GM21529 (cell line): ENCODE measurements around the gene RTRAF.
A peak's percentile ranks its signal among the peaks of the same experiment; 100 is the strongest.

Experiments
- ATAC-seq: cut with Tn5 transposase; IDR thresholded peaks from one replicate; pipeline ENCODE4 v1.9.1; 2021; ENCODE audit not compliant: unreplicated experiment

The RTRAF gene

GRCh38 chr14:51989293-51990234 is at the start of gene RTRAF:
Gene RTRAF, plus strand, starts transcription at chr14:51989546. Its CDS starts 94 bp downstream, at chr14:51989640.
- ATAC-seq, result peak; percentile 93

DNA sequence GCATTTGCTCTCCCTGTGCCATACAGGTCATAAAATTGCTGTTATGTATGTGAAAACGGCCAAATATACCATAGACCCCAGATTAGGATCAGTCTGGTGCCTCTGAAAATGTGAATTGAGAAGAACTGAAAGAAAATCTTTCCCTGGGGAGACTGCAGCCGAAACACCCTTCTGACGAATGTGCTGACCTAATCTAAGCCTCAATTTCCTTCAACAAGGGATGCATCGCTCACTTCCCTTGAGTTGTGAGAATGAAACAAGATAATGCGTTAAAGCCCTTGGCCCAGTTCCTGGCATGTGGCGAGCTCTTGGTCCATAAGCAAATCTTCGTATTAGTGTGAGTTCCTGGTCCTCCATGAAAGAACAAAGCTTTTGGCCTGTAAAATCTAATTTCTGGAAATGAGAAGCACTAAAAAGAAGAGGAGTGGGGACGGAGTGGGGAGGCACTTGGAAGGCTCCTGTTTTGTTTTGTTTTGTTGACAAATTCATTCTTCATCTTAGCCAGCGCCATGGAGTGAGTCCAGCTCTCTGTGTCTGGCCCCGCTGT is 49.5 kb upstream of the RTRAF start:
- no peak for ATAC-seq

- no peak for ATAC-seq
Measured at GRCh38 chr14:51942971-51943370, 46.4 kb upstream of the RTRAF start.

- no peak for ATAC-seq
Measured at GRCh38 chr14:51950007-51950406, 39.3 kb upstream of the RTRAF start.

GRCh38 chr14:51951656-51952055 is 37.7 kb upstream of the RTRAF start:
- no peak for ATAC-seq

GRCh38 chr14:51954031-51954430 is 35.3 kb upstream of the RTRAF start:
- no peak for ATAC-seq

- ATAC-seq, result no peak
Measured at GRCh38 chr14:51954657-51955056, 34.7 kb upstream of the RTRAF start.

DNA sequence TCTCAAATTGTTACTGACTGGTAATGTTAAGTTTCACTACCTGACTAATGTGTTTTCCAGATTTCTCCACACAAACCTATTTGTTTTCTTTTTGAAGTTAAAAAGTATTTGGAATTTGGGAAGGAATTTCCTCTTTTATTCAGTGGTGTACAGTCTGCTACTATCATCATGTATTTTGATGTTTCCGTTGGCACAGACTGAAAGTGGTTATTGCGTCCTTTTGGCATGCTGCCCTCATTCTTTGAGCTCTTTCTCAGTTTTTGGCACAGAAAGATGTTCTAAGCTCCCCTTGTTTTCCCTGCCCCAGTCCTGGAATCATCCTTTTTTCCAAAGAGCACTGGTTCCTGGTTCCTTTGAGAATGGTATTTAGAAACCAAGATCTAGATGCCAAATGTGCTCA is 31.4 kb upstream of the RTRAF start:
- no peak for ATAC-seq

- no peak for ATAC-seq
Measured at GRCh38 chr14:51959928-51960327, 29.4 kb upstream of the RTRAF start.

- no peak for ATAC-seq
Measured at GRCh38 chr14:51960866-51961265, 28.5 kb upstream of the RTRAF start.

DNA sequence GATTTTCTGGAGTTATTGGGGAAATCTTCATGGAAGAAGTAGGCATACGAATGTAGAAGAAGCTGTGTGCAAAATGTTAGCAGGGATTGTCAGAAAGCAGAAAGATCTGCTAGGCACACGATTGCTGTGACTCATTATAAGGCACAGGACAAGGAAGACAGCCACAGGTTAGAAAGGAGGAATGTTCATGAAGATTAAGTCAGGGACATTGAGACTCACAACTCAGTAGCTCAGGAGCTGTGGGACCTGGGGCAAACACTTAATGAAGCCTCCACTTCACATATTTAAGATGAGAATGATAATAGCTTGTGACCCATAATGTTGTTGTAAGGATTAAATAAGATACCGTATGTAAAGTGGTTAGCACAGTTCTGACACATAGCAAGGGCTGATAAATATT is 26.6 kb upstream of the RTRAF start:
- no peak for ATAC-seq

DNA sequence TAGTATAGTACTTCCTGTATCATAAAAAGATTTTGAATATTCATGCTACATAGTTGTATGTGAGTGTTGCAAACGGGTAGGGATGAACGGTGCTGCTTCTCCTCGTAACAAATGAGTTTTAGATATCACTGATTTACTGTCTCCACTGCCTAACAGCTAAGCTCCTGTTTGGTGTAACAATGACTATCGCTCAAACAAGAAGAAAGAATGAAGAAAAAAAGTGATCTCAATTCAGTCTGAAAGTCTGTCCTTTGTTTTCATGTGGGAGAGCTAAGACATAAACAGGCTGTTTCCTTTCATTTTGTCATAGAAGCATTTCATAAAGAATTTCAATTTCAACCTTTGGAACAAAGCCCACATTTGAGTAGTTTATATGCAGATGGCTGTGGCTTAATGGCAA is 26.1 kb upstream of the RTRAF start:
- no peak for ATAC-seq

DNA sequence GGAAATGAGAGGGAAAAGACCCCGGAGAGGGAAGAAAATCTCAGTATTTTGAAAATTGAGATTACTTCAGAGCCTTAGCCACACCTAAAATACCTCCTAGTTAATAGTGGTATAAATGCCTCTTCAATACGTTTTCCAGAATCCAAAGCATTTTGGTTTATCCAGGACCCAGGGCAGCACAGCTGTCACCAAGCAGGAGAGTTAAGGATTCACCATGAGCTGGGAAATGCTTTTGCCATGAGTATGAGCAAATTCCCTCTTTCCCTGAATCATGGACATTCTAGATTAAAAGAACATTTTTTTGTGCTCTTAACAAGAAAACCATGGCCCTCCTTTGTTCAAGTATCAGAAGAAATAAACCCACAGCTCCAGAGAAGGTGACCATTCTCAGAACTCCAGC is 21.8 kb upstream of the RTRAF start:
- no peak for ATAC-seq

DNA sequence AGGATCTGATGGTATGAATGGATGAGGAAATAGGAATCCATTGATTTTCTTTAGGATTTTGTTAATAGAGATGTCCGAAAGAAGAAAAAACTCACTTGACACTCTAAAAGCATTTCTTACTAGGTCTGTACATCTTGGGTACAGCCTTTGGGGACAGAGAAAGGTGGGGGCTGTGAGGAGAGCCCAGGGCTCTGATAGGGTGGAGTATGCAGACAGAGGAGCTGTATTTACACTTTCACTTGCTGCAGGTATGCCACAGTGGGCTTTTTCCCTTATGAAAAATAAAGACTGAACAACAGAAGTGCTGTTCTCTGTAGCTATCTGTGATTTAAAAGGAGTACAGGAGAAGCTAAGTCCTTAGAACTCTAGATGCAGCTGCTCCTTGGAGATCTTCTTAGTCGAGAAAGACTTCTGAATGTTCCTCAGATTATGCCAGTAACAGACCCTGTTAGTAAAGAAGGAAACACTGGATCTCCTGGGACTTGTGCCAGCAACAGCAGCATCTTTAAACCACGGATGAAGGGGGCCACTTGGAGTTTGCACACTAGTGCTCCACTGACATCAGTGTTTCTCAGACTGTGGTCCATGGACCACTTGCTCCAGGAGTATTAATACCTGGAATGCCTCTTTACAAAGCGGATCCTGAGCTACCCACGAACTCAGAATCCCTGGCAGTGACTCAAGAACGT is 19.4 kb upstream of the RTRAF start:
- ATAC-seq, result no peak

DNA sequence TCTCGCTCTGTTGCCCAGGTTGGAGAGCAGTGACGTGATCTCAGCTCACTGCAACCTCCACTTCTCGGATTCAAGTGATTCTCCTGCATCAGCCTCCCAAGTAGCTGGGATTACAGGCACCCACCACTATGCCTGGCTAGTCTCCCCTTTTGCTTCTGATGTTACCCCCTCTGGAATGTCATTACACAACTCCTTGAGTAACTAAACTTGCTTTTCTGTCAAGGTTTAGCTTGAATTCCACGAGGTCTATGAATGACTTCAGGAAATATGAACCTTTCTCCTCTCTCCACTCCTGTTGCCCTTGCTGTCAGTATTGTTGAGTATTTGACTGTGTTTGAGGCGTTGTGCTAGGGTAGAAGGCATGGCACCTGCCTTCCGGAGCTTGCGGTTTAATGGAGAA is 16.8 kb upstream of the RTRAF start:
- ATAC-seq, result no peak

- no peak for ATAC-seq
Measured at GRCh38 chr14:51977075-51977474, 12.3 kb upstream of the RTRAF start.

DNA sequence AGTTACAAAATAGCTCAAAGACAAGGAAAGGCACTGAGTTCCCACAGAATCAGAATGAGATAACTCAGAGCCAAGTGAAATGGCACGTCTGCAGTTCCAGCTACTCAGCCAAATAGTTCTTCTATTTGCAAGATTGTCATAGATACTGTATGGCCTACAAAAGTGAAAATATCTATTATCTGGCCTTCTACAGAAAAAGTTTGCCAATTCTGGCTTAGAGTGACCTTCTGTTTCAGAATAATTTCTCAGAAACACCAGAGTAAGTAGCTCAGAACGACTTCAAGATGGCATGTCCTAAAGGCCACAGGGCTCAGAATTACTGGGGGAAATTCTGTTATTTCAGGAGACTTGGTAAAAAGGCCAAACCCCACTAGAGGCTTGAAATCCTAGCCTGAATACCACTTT is 10.7 kb upstream of the RTRAF start:
- no peak for ATAC-seq

- ATAC-seq, result no peak
Measured at GRCh38 chr14:51979088-51979709, 10.1 kb upstream of the RTRAF start.

DNA sequence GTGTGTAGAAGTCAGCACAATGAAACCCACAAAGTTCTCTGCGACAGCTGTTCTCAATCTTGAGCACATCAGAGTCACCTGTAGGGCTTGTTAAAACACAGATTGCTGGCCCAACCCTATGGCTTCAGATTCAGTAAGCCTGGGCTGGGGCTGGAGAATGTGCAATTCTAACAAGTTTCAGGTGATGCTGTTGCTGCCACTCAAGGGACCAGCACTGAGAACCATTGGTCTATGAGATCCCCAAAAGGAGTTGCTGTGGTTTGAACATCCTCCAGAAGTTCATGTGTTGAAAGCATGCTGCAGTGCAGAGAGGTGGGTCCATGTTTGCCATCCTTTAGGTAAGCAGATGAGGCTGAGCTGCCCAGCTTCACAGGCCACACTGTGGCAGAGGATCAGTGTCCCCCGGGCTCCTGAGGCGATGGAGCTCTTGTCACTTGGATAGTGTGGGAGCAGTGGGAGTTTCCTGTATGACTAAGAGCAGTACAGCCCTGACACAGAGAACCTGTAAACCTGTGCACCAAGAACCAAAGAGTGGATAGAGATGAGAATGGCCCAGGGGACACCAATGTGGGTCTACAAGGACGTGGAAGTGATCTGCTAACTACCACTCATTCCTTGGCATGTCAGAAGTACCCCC is 8.0 kb upstream of the RTRAF start:
- ATAC-seq, result peak; percentile 60

DNA sequence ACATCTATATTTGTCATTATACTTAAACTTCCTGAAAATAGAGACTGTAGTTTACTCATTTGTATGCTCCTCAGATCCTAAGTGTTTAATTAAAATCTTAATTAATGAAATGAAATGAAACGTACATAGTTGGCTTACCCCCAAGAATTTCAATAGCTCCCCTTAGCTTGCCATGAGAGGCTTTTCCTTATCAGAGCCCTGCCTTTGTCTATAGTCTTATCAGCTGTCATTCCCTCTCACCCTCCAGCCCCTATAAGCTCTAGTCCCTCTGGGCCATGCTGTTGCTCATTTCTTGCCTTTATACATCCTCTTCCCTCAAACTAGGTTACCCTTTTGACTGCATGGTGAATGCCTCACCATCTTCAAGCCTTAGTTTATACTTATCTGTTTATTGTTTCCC is 1.1 kb upstream of the RTRAF start:
- no peak for ATAC-seq

DNA sequence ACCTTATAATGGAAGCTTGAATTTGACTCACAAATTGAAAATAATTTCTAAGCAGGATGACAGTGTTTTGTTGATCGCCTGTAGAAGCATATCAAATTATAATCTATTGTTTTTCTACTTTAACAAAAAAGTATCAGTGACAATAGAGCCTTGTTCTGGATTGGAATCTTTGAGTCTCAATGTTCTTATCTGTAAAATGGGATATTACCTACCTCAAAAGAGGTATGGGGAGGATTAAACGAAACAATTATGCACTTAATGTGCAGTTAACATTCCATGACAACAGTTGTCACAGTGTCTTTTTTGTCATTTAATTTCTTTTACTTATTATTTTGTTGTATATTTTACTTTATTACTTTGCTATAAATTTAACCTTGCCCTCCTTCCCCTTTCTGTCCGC is 1.1 kb downstream of the RTRAF start:
- no peak for ATAC-seq
